Stomach (tissue), 9 donors: Measurements from ENCODE around the gene SUZ12. TPM values are rescaled to one million over a fixed set of nuclear protein-coding genes. Genes with fewer than 3 reads are reported as not detected.
"Not testable (repeated sequence)": the region's sequence is repeated elsewhere in the genome, so short reads cannot be mapped to it uniquely, and the experiment has no call there.

Experiments used
- DNase-seq, 2 donors: peaks; one replicate each; pipeline versions ENCODE4 v3.0.0 to v3.0.0-alpha.2; 2013 to 2019
- H3K27ac ChIP-seq, 5 donors: fragments of 200-600 bp in 4 of 5; sonication (generic) in 4 of 5; one replicate each; pipeline ENCODE4 v1.5.1; 2013 to 2019; ENCODE audit warnings: mild to moderate bottlenecking in 1 of 5, moderate library complexity in 1 of 5
- H3K27me3 ChIP-seq, 3 donors: fragments of 200-600 bp; sonication (generic); one replicate each; pipeline ENCODE4 v1.5.1; 2017 to 2019; ENCODE audit warnings: mixed run types in 1 of 3
- H3K36me3 ChIP-seq, 4 donors: fragments of 200-600 bp; sonication (generic); 1 replicate in 3 of 4; 2 replicates in 1 of 4; pipeline ENCODE4 v1.5.1; 2016 to 2019
- H3K4me1 ChIP-seq, 4 donors: fragments of 200-600 bp; sonication (generic); one replicate each; pipeline ENCODE4 v1.5.1; 2016 to 2019
- H3K4me3 ChIP-seq, 4 donors: fragments of 200-600 bp; sonication (generic) in 3 of 4; one replicate each; pipeline ENCODE4 v1.5.1; 2016 to 2019; ENCODE audit warnings: mild to moderate bottlenecking in 1 of 4
- H3K9me3 ChIP-seq, 4 donors: fragments of 200-600 bp; sonication (generic); one replicate each; pipeline ENCODE4 v1.5.1; 2016 to 2019
- CTCF ChIP-seq, 7 experiments: fragments of 450-650 bp in 4 of 7; fragments of 200-600 bp in 3 of 7; sonication (generic) in 3 of 7; IDR thresholded peaks; one replicate each; pipeline ENCODE4 v1.5.1; 2016 to 2019; ENCODE audit warnings: antibody characterized with exemption in 7 of 7, control low read depth in 2 of 7, mild to moderate bottlenecking in 1 of 7
- EP300 ChIP-seq: sonication (generic); formaldehyde crosslinking; IDR thresholded peaks from one replicate; pipeline ENCODE4 v1.6.1; 2017; ENCODE audit warnings: antibody characterized with exemption
- POLR2A ChIP-seq, 4 donors: fragments of 450-650 bp; IDR thresholded peaks; one replicate each; pipeline ENCODE4 v1.6.1; 2016; ENCODE audit warnings: antibody characterized with exemption in 4 of 4, control low read depth in 2 of 4, mild to moderate bottlenecking in 1 of 4, moderate library complexity in 1 of 4
- POLR2AphosphoS5 ChIP-seq, 3 donors: sonication (generic); formaldehyde crosslinking; IDR thresholded peaks; one replicate each; pipeline ENCODE4 v1.6.1; 2016; ENCODE audit warnings: antibody characterized with exemption in 3 of 3
- WGBS, 5 donors: extraction: QIAGEN DNeasy Blood & Tissue Kit in 3 of 5; methylation state at CpG; one replicate each; pipeline versions ENCODE4 v1.1.5 to v1.1.7; 2013 to 2018; 5-methylcytosine and 5-hydroxymethylcytosine counted together
- intact Hi-C: fragments of 100-400 bp; cut with DNase I; formaldehyde crosslinking; loops from one replicate; pipeline ENCODE4 v1.15.1; 2023; ENCODE audit warnings: low total_unique reads
- polyA plus RNA-seq, 3 donors: library from polyadenylated mRNA; stranded (reverse); fragments of 200-250 nt; gene quantifications; one replicate each; pipeline ENCODE4 v1.2.3, GENCODE V29; 2013
- total RNA-seq, 5 donors: library from RNA; depleted of rRNA; stranded (reverse); fragments of >200 nt; gene quantifications; one replicate each; pipeline versions ENCODE4 v1.1.0 to v1.2.3, GENCODE V29; 2014 to 2016
- donor health status: healthy with polysubstance abuse.
- donor health status: Bipolar disorder and iron deficiency.
- donor health status: healthy.

Gene SUZ12
- total and polyA plus RNA-seq, 8 donors = 5.5 to 53.7 (median 11.1) TPM

- DNase-seq, H3K27ac ChIP-seq, H3K9me3 ChIP-seq, H3K4me1 ChIP-seq, H3K4me3 ChIP-seq, H3K27me3 ChIP-seq, intact Hi-C loops: not testable (repeated sequence)
- 94 to 100% (median 96%) methylated on average over 3 of the region's 3 CpGs for WGBS, 5 donors
- H3K36me3 ChIP-seq = peaks cover 27 to 95% (median 85%) of the 10 kb centered on the region in 4 donors
Measured at GRCh38 chr17:31951953-31952352, 15.1 kb downstream of the SUZ12 start.

GRCh38 chr17:31964131-31964530, 27.3 kb downstream of the SUZ12 start:
- DNase-seq, H3K27me3 ChIP-seq, H3K27ac ChIP-seq, intact Hi-C loops, H3K4me1 ChIP-seq, H3K9me3 ChIP-seq, H3K4me3 ChIP-seq: not testable (repeated sequence)
- WGBS, 5 donors = 93 to 99% (median 97%) methylated on average over 8 of the region's 8 CpGs
- peaks cover 15 to 88% (median 84%) of the 10 kb centered on the region in 4 donors for H3K36me3 ChIP-seq

- peaks cover 11 to 85% (median 69%) of the 10 kb centered on the region in 4 donors for H3K36me3 ChIP-seq
- 92 to 100% (median 96%) methylated on average over 3 of the region's 3 CpGs for WGBS, 5 donors
- intact Hi-C loops = no loop called here
Measured at GRCh38 chr17:31967648-31968047, 30.8 kb downstream of the SUZ12 start.

GRCh38 chr17:31970416-31970815, 33.6 kb downstream of the SUZ12 start:
- 82 to 92% (median 84%) methylated on average over 5 of the region's 5 CpGs for WGBS, 5 donors
- H3K27me3 ChIP-seq, H3K9me3 ChIP-seq, H3K4me3 ChIP-seq, DNase-seq, H3K4me1 ChIP-seq, H3K27ac ChIP-seq, intact Hi-C loops: not testable (repeated sequence)
- H3K36me3 ChIP-seq = peaks cover 12 to 80% (median 69%) of the 10 kb centered on the region in 4 donors

More at GRCh38 chr17:31967648-31968047, 30.8 kb downstream of the SUZ12 start:
- no peak for TF ChIP-seq POLR2A (IDR thresholded peaks at IDR 0.05)
- no peak for TF ChIP-seq EP300
- TF ChIP-seq POLR2AphosphoS5 (IDR thresholded peaks at IDR 0.05) = no peak
- TF ChIP-seq CTCF (IDR thresholded peaks at IDR 0.05) = no peak
- Histone ChIP-seq H3K9me3 (no peaks in the 10 kb centered on the region), H3K4me3 (no peak overlapping the region), H3K4me1 (no peaks in the 10 kb centered on the region), H3K27ac (no peak overlapping the region), H3K27me3 (no peaks in the 10 kb centered on the region)
- DNase-seq = no peak

- H3K9me3 ChIP-seq, intact Hi-C loops, H3K27ac ChIP-seq, H3K4me1 ChIP-seq, H3K27me3 ChIP-seq, DNase-seq, H3K4me3 ChIP-seq: not testable (repeated sequence)
- 96 to 98% (median 96%) methylated on average over 14 of the region's 14 CpGs for WGBS, 5 donors
- peaks cover 10 to 88% (median 75%) of the 10 kb centered on the region in 4 donors for H3K36me3 ChIP-seq
Measured at GRCh38 chr17:31974269-31975071, 37.7 kb downstream of the SUZ12 start.

- 82 to 94% (median 90%) methylated on average over 5 of the region's 5 CpGs for WGBS, 5 donors
- intact Hi-C loops, DNase-seq, H3K27me3 ChIP-seq, H3K27ac ChIP-seq, H3K9me3 ChIP-seq, H3K4me3 ChIP-seq, H3K4me1 ChIP-seq: not testable (repeated sequence)
- H3K36me3 ChIP-seq = peaks cover 10 to 79% (median 68%) of the 10 kb centered on the region in 4 donors
Measured at GRCh38 chr17:31975391-31975790, 38.6 kb downstream of the SUZ12 start.

- intact Hi-C loops, H3K27me3 ChIP-seq, H3K27ac ChIP-seq, H3K9me3 ChIP-seq, H3K4me3 ChIP-seq, H3K4me1 ChIP-seq, DNase-seq: not testable (repeated sequence)
- 92 to 97% (median 93%) methylated on average over 8 of the region's 8 CpGs for WGBS, 5 donors
- H3K36me3 ChIP-seq = peaks cover 62 to 100% (median 100%) of the 10 kb centered on the region in 4 donors
Measured at GRCh38 chr17:31991821-31992220, 55.0 kb downstream of the SUZ12 start.
